OCI-LY1 (cell line): ENCODE results near the gene CXXC5.

Experiments
- CTCF ChIP-seq: fragments of 200-600 bp; sonication (generic), shearing (Covaris generic); IDR thresholded peaks from 2 replicates; pipeline ENCODE4 v1.5.1; 2017; ENCODE audit warnings: mild to moderate bottlenecking, antibody characterized with exemption, low read length, moderate library complexity, mixed read lengths
- EZH2 ChIP-seq: fragments of 200-600 bp; sonication (generic), shearing (Covaris generic); IDR thresholded peaks from 2 replicates; pipeline ENCODE4 v1.8.0; 2017; ENCODE audit warnings: borderline replicate concordance, mixed run types, mild to moderate bottlenecking, antibody characterized with exemption, low read length, moderate library complexity, mixed read lengths

- TF ChIP-seq CTCF (no peak), EZH2 (no peak)
Observed at GRCh38 chr5:139681466-139681865, 33.3 kb downstream of the CXXC5 start.
